ENCODE results near the gene BACH2. TPM values are rescaled to one million over a fixed set of nuclear protein-coding genes. Genes with fewer than 3 reads are reported as not detected.

Gene BACH2
- total RNA-seq, 1 donor from 2014 or later = 3.9 TPM

- Histone ChIP-seq H4K20me1 (ENCODE audit: low read depth) (no peaks in the 10 kb centered on the region), H2AFZ (replicated peaks) (no peak overlapping the region)
- H3K36me3 Mint-ChIP-seq = peaks cover 10% of the 10 kb centered on the region
Measured at GRCh38 chr6:90249458-90249857, 47.2 kb downstream of the BACH2 start.

GRCh38 chr6:90249034-90249433, 47.6 kb downstream of the BACH2 start:
- Histone ChIP-seq H3F3A (ENCODE audit: low read depth) (no peaks in the 10 kb centered on the region), H4K20me1 (ENCODE audit: low read depth) (no peaks in the 10 kb centered on the region), H3K79me2 (ENCODE audit: low read depth) (no peaks in the 10 kb centered on the region), H3K4me1 (no peaks in the 10 kb centered on the region), H3K4me3 (no peak overlapping the region), H3K36me3 (no peaks in the 10 kb centered on the region), H3K27me3 (no peaks in the 10 kb centered on the region), H3K9ac (no peak overlapping the region), H3K27ac (no peak overlapping the region), H2AFZ (replicated peaks) (no peak overlapping the region), H3K4me2 (no peak overlapping the region), H3K9me3 (ENCODE audit: low read depth) (no peaks in the 10 kb centered on the region)
- Mint-ChIP-seq H3K9me3 (peaks cover 3% of the 10 kb centered on the region), H3K4me3 (no peak overlapping the region), H3K27me3 (ENCODE audit: insufficient read depth, low read depth) (no peaks in the 10 kb centered on the region), H3K27ac (no peak overlapping the region), H3K4me1 (peaks cover 2% of the 10 kb centered on the region), H3K36me3 (peaks cover 10% of the 10 kb centered on the region)
- DNase-seq (ENCODE audit: low spot score) = no peak
- TF ChIP-seq CTCF (IDR thresholded peaks at IDR 0.05) (no peak), EZH2 (IDR thresholded peaks at IDR 0.05) (no peak), EZH2phosphoT487 (IDR thresholded peaks at IDR 0.05) (no peak)

More at GRCh38 chr6:90249458-90249857, 47.2 kb downstream of the BACH2 start:
- H3K36me3 ChIP-seq = no peaks in the 10 kb centered on the region
- no peak overlapping the region for H3K9ac ChIP-seq
- Mint-ChIP-seq H3K9me3 (peaks cover 2% of the 10 kb centered on the region), H3K4me1 (peaks cover 2% of the 10 kb centered on the region), H3K27me3 (ENCODE audit: insufficient read depth, low read depth) (no peaks in the 10 kb centered on the region), H3K27ac (no peak overlapping the region), H3K4me3 (no peak overlapping the region)
- H3K27me3 ChIP-seq = no peaks in the 10 kb centered on the region
- no peak overlapping the region for H3K4me3 ChIP-seq
- DNase-seq (ENCODE audit: low spot score) = no peak
- no peak for TF ChIP-seq CTCF (IDR thresholded peaks at IDR 0.05)
- TF ChIP-seq EZH2 (IDR thresholded peaks at IDR 0.05) = no peak
- no peak for TF ChIP-seq EZH2phosphoT487 (IDR thresholded peaks at IDR 0.05)
- H3F3A ChIP-seq (ENCODE audit: low read depth) = no peaks in the 10 kb centered on the region
- no peaks in the 10 kb centered on the region for H3K4me1 ChIP-seq
- no peak overlapping the region for H3K4me2 ChIP-seq
- no peak overlapping the region for H3K27ac ChIP-seq
- H3K79me2 ChIP-seq (ENCODE audit: low read depth) = no peaks in the 10 kb centered on the region
- H3K9me3 ChIP-seq (ENCODE audit: low read depth) = no peaks in the 10 kb centered on the region

DNA sequence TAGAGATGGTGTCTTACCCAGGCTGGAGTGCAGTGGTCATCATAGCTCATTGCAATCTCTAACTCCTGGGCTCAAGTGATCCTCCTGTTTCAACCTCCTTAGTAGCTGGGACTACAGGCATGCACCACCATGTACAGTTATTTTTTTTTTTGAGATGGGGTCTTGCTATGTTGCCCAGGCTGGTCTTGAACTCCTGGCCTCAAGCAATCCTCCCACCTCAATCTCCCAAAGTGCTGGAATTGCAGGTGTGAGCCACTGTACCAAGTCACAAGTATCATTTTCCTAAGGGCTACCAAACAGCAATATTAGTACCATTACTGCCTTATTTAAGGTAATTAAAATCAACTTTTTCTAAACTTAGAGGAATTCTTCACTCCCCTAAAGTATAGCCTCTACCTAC, 49.4 kb downstream of the BACH2 start:
- H3K4me3 Mint-ChIP-seq = no peak overlapping the region
- no peak for TF ChIP-seq EZH2 (IDR thresholded peaks at IDR 0.05)
- no peak for TF ChIP-seq EZH2phosphoT487 (IDR thresholded peaks at IDR 0.05)
- no peak for TF ChIP-seq CTCF (IDR thresholded peaks at IDR 0.05)
- Histone ChIP-seq H3K4me2 (no peak overlapping the region), H3K9me3 (ENCODE audit: low read depth) (no peaks in the 10 kb centered on the region), H3K79me2 (ENCODE audit: low read depth) (no peaks in the 10 kb centered on the region), H4K20me1 (ENCODE audit: low read depth) (no peaks in the 10 kb centered on the region), H3F3A (ENCODE audit: low read depth) (no peaks in the 10 kb centered on the region), H3K4me1 (no peaks in the 10 kb centered on the region), H3K27me3 (no peaks in the 10 kb centered on the region), H3K36me3 (no peaks in the 10 kb centered on the region), H3K27ac (no peak overlapping the region), H3K4me3 (no peak overlapping the region), H3K9ac (no peak overlapping the region), H2AFZ (replicated peaks) (no peak overlapping the region)
- no peaks in the 10 kb centered on the region for H3K27me3 Mint-ChIP-seq (ENCODE audit: insufficient read depth, low read depth)
- DNase-seq (ENCODE audit: low spot score) = no peak
- peaks cover 10% of the 10 kb centered on the region for H3K36me3 Mint-ChIP-seq
- H3K4me1 Mint-ChIP-seq = peaks cover 2% of the 10 kb centered on the region
- H3K27ac Mint-ChIP-seq = no peak overlapping the region
- H3K9me3 Mint-ChIP-seq = peaks cover 3% of the 10 kb centered on the region

Data from neural progenitor cell (in vitro differentiated cells).